ENCODE data around the gene CRIM1.
"Not testable (repeated sequence)": the region's sequence is repeated elsewhere in the genome, so short reads cannot be mapped to it uniquely, and the experiment has no call there.

Gene CRIM1, protein sequence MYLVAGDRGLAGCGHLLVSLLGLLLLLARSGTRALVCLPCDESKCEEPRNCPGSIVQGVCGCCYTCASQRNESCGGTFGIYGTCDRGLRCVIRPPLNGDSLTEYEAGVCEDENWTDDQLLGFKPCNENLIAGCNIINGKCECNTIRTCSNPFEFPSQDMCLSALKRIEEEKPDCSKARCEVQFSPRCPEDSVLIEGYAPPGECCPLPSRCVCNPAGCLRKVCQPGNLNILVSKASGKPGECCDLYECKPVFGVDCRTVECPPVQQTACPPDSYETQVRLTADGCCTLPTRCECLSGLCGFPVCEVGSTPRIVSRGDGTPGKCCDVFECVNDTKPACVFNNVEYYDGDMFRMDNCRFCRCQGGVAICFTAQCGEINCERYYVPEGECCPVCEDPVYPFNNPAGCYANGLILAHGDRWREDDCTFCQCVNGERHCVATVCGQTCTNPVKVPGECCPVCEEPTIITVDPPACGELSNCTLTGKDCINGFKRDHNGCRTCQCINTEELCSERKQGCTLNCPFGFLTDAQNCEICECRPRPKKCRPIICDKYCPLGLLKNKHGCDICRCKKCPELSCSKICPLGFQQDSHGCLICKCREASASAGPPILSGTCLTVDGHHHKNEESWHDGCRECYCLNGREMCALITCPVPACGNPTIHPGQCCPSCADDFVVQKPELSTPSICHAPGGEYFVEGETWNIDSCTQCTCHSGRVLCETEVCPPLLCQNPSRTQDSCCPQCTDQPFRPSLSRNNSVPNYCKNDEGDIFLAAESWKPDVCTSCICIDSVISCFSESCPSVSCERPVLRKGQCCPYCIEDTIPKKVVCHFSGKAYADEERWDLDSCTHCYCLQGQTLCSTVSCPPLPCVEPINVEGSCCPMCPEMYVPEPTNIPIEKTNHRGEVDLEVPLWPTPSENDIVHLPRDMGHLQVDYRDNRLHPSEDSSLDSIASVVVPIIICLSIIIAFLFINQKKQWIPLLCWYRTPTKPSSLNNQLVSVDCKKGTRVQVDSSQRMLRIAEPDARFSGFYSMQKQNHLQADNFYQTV

DNA sequence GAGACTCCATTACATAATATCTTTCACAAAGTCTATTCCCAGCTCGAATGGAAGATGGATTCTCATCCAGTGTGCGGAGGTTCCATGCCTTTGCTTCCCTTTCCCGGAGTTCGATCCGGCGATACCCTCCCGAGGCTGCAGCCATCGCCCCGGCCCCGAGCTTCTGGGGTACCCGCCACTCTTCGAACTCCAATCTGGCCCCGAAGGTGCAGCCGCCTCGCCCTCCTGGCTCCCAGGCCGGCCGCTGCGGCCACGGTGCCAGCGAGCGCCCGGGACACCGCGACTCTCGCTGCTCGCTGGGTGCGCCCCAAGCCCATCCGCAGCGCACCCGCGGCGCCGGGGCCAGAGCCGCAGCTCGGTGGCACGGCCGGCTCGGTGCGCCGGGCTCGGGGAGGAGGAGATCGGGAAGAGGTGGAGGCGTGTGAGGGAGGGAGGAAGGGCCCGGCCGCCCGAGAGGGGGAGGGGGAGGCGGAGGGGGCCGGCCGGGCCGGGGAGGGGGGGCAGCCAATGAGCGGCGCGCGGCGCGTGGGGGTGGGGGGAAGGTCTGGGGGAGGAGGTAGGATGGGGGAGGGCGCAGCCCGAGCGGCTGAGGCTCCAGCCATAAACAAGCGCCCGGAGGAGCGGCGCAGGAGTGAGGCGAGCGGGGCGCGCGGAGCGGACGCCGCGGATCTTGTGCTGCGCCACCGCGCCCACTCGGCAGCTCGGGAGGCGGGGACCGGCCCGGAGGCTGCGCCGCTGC is at the start of gene CRIM1:
TSS of gene CRIM1 (plus strand) at position 628 of the 739 bp plus-strand sequence. CDS start 515 bp downstream, outside the sequence.
- H3K4me3 ChIP-seq (ENCODE audit: low read depth, low read length) = peak within 1 kb of the TSS; percentile 95
- in situ Hi-C loops (cut with HindIII; ENCODE audit: low sequenced_read_pairs) = no loop called here
- DNase-seq (ENCODE audit: low read depth) = peak; percentile 80
- TF ChIP-seq, protein P1, sequence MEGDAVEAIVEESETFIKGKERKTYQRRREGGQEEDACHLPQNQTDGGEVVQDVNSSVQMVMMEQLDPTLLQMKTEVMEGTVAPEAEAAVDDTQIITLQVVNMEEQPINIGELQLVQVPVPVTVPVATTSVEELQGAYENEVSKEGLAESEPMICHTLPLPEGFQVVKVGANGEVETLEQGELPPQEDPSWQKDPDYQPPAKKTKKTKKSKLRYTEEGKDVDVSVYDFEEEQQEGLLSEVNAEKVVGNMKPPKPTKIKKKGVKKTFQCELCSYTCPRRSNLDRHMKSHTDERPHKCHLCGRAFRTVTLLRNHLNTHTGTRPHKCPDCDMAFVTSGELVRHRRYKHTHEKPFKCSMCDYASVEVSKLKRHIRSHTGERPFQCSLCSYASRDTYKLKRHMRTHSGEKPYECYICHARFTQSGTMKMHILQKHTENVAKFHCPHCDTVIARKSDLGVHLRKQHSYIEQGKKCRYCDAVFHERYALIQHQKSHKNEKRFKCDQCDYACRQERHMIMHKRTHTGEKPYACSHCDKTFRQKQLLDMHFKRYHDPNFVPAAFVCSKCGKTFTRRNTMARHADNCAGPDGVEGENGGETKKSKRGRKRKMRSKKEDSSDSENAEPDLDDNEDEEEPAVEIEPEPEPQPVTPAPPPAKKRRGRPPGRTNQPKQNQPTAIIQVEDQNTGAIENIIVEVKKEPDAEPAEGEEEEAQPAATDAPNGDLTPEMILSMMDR (IDR thresholded peaks at IDR 0.05; ENCODE audit: low read depth, low read length, missing control alignments) = no peak

DNA sequence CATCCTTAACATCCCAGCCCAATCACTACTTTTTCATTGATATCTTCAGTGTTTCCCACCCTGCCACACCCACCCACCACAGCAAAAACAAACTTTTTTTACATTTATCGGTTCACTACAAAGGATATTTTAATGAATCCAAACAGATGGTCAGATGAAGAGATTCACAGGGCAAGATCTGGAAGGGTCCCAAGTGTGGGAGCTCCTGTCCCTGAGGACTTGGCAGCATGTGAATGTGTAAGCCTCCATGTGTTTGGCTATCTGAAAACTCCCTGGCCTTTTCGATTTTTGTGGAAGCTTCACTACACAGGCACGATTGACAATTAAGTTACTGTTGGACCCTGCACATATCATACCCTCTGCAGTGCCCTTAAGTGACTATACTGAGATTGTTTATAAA is 48.1 kb upstream of the CRIM1 start:
- in situ Hi-C loops (cut with HindIII; ENCODE audit: low sequenced_read_pairs) = no loop called here
- H3K4me3 ChIP-seq (ENCODE audit: low read depth, low read length) = no peak overlapping the region
- DNase-seq (ENCODE audit: low read depth) = no peak
- TF ChIP-seq, protein P1 (IDR thresholded peaks at IDR 0.05; ENCODE audit: low read depth, low read length, missing control alignments) = no peak

DNA sequence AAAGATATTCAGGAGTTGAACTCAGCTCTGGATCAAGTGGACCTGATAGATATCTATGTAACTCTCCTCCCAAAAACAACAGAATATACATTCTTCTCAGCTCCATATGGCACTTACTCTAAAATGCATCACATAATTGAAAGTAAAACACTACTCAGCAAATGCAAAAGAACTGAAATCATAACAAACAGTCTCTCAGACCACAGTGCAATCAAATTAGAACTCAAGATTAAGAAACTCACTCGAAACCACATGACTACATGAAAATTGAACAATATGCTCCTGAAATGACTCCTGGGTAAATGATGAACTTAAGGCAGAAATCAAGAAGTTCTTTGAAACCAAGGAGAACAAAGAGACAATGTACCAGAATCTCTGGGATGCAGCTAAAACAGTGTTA is 45.1 kb upstream of the CRIM1 start:
- H3K4me3 ChIP-seq (ENCODE audit: low read depth, low read length); DNase-seq (ENCODE audit: low read depth); in situ Hi-C loops (cut with HindIII; ENCODE audit: low sequenced_read_pairs): not testable (repeated sequence)

DNA sequence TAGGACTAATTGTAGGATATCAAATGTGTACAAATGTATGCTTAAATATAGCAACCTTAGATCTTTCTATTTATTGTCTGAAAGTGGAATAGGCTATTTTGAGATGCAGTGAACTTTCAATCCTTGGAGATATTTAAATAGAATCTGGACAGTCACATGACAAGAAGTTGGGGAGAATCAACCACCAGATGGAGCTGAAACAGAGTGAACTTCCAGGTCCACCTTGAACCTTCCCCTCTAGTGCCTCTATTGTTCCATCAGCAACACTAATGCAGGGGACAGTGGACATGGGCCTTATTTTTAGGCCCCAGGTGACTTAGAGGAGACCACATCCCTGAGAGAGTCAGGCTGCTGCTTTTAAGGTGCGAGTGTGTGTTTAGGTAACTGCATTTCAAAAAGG is 37.0 kb upstream of the CRIM1 start:
- in situ Hi-C loops (cut with HindIII; ENCODE audit: low sequenced_read_pairs) = no loop called here
- no peak for DNase-seq (ENCODE audit: low read depth)
- no peak overlapping the region for H3K4me3 ChIP-seq (ENCODE audit: low read depth, low read length)
- TF ChIP-seq, protein P1 (IDR thresholded peaks at IDR 0.05; ENCODE audit: low read depth, low read length, missing control alignments) = no peak

DNA sequence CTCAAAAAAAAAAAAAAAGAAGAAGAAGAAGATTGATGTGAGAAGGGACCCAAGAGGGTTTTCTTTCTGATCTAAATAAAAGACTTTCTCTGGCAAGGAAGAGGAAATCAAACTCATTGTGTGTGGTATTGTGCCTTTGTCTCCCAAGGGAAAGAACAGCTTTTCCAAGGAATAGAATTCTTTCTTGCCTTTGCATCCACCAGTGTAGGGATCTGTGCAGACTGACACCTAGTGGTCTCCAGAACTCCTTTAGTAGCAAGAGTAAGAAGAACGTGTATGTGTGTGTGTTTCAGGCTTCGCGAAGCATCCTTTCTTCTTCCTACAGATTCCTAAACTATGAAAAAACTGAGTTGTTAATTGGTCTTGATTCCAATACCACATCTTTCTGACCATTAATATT is 33.5 kb upstream of the CRIM1 start:
- peak; percentile 29 for DNase-seq (ENCODE audit: low read depth)

DNA sequence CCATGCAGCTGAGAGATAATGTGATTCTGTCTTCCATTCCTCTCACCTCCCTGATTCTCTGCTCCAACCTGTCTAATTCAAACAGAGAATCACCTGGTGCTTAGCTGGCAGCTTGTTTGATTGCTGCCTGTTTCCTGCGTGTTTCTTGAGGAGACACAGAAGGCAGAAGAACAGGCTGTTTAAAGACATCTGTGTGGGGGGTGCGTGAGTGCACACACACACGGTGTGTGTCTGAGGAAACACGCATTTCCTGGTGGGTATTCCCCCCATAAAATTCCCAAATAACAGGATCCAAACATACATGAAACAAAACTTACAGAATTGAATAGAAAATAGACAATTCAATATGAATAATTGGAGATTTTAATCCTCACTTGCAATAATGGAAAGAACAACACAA is 29.3 kb upstream of the CRIM1 start:
- no peak for DNase-seq (ENCODE audit: low read depth)
- H3K4me3 ChIP-seq (ENCODE audit: low read depth, low read length) = no peak overlapping the region
- TF ChIP-seq, protein P1 (IDR thresholded peaks at IDR 0.05; ENCODE audit: low read depth, low read length, missing control alignments) = no peak
- in situ Hi-C loops (cut with HindIII; ENCODE audit: low sequenced_read_pairs) = loop anchor here (25.0 kb wide), 1 partner anchor 336 kb away; no protein-coding TSS in a partner anchor

More for the DNA sequence above, 33.5 kb upstream of the CRIM1 start:
- TF ChIP-seq, protein P1 (IDR thresholded peaks at IDR 0.05; ENCODE audit: low read depth, low read length, missing control alignments) = peak; percentile 79
- no peak overlapping the region for H3K4me3 ChIP-seq (ENCODE audit: low read depth, low read length)
- in situ Hi-C loops (cut with HindIII; ENCODE audit: low sequenced_read_pairs) = no loop called here
